SK-N-MC (cell line): ENCODE results near the gene ABT1.

Source experiments
- DNase-seq: peaks from one replicate; pipeline ENCODE4 v3.0.0-alpha.2; 2011; ENCODE audit warnings: low read depth, low spot score
- H3K27ac ChIP-seq: fragments of 200-600 bp; sonication (generic); 2 replicates; pipeline ENCODE4 v1.5.1; 2016; ENCODE audit warnings: mixed run types
- H3K36me3 ChIP-seq: fragments of 200-600 bp; sonication (generic); 2 replicates; pipeline ENCODE4 v1.6.1; 2017; ENCODE audit warnings: antibody characterized with exemption, low read length, mixed read lengths; ENCODE audit not compliant: insufficient read depth
- H3K4me3 ChIP-seq: fragments of 200-600 bp; sonication (generic); 2 replicates; pipeline ENCODE4 v1.5.1; 2016
- H3K9ac ChIP-seq: fragments of 200-600 bp; sonication (generic); 2 replicates; pipeline ENCODE4 v1.8.0; 2017; ENCODE audit warnings: mixed run types, mixed read lengths; ENCODE audit not compliant: insufficient read length
- H3K9me3 ChIP-seq: fragments of 200-600 bp; sonication (generic); 2 replicates; pipeline ENCODE4 v1.6.1; 2017; ENCODE audit warnings: low read depth, mild to moderate bottlenecking, antibody characterized with exemption, low read length, moderate library complexity, mixed read lengths
- EZH2 ChIP-seq: fragments of 200-600 bp; sonication (generic); IDR thresholded peaks from one replicate; pipeline ENCODE4 v1.6.1; 2017; ENCODE audit warnings: antibody characterized with exemption
- FOXP2 ChIP-seq: optimal IDR thresholded peaks from 2 replicates; pipeline ENCODE3; 2011; ENCODE audit warnings: mild to moderate bottlenecking, moderate library complexity; ENCODE audit not compliant: insufficient read depth; ENCODE audit errors: extremely low read length, control extremely low read depth
- POLR2AphosphoS5 ChIP-seq: IDR thresholded peaks from 2 replicates; pipeline ENCODE4 v1.6.1; 2012; ENCODE audit warnings: mild to moderate bottlenecking, low read depth, low read length, borderline replicate concordance

The ABT1 gene

DNA sequence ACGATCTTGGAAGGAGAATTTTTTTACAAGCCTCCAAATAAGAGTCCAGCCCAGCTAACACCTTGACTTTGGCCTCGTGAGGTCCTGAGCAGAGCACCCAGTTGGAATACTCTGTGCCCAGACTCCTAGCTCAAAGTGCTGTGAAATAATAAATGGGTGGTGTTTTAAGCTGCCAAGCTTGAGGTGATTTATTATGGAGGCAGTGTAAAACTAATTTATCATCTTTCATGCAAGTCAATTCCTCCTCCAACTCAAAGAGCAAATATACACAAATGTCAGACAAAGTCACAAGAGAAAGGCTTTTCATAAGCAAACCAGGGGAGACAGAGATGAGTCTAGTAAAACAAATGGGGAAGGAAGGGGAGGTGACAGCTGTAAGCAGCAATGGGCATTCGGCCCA lies 12.7 kb downstream of the ABT1 start:
- H3K36me3 ChIP-seq = no peaks in the 10 kb centered on the region

DNA sequence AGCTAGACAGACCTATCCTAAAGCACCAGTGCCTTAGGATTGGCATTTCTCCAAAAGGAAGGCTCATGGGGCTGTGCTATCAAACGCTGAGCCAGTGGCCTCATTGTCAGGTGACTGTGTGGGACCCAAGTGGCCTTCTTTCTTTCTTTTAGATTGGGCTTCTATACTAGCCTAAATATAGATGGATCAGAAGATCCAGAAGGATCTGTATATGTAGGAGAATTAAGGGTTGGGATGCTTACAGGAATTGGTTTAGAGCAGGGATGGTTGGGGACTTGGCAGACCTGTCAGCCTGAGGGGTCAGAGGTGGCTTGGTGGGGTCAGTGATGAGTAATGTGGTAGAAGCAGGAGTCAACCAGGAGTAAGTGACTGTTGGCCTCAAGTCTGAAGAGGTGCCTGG lies 14.8 kb downstream of the ABT1 start:
- DNase-seq = no peak
- no peak overlapping the region for H3K9ac ChIP-seq
- H3K9me3 ChIP-seq = peaks cover 6% of the 10 kb centered on the region; the same call in 1 of the 2 replicates
- H3K4me3 ChIP-seq = no peak overlapping the region
- H3K27ac ChIP-seq = no peak overlapping the region
- TF ChIP-seq FOXP2 (no peak), EZH2 (no peak), POLR2AphosphoS5 (no peak)
- H3K36me3 ChIP-seq = no peaks in the 10 kb centered on the region

More for the DNA sequence above, 12.7 kb downstream of the ABT1 start:
- H3K27ac ChIP-seq = no peak overlapping the region
- no peak overlapping the region for H3K9ac ChIP-seq
- TF ChIP-seq FOXP2 (no peak), POLR2AphosphoS5 (no peak), EZH2 (no peak)
- H3K9me3 ChIP-seq = no peaks in the 10 kb centered on the region
- no peak for DNase-seq
- H3K4me3 ChIP-seq = no peak overlapping the region

DNA sequence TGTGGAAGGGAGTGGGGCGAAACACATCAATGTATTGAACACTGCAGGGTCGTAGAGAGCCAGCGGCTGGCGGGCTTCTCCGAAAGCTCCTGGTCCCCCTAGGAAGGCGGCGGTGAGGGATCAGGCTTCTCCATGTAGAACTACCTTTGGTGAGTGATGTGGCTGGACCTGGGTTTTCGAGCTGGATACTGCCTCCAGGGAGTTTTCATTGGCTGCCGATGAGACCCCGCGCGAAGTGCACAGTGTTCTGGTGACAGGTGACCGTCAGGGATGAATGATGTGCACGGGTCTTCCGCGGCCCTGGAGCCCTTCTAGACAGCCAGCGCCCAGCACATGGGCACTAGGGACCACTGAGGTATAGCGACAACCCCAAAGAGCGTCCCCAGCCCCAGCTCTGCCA lies 16.4 kb downstream of the ABT1 start:
- TF ChIP-seq EZH2 (no peak), FOXP2 (no peak), POLR2AphosphoS5 (no peak)
- DNase-seq = no peak
- Histone ChIP-seq H3K9ac (no peak overlapping the region), H3K9me3 (peaks cover 7% of the 10 kb centered on the region; the same call in 1 of the 2 replicates), H3K4me3 (no peak overlapping the region), H3K27ac (no peak overlapping the region), H3K36me3 (no peaks in the 10 kb centered on the region)

DNA sequence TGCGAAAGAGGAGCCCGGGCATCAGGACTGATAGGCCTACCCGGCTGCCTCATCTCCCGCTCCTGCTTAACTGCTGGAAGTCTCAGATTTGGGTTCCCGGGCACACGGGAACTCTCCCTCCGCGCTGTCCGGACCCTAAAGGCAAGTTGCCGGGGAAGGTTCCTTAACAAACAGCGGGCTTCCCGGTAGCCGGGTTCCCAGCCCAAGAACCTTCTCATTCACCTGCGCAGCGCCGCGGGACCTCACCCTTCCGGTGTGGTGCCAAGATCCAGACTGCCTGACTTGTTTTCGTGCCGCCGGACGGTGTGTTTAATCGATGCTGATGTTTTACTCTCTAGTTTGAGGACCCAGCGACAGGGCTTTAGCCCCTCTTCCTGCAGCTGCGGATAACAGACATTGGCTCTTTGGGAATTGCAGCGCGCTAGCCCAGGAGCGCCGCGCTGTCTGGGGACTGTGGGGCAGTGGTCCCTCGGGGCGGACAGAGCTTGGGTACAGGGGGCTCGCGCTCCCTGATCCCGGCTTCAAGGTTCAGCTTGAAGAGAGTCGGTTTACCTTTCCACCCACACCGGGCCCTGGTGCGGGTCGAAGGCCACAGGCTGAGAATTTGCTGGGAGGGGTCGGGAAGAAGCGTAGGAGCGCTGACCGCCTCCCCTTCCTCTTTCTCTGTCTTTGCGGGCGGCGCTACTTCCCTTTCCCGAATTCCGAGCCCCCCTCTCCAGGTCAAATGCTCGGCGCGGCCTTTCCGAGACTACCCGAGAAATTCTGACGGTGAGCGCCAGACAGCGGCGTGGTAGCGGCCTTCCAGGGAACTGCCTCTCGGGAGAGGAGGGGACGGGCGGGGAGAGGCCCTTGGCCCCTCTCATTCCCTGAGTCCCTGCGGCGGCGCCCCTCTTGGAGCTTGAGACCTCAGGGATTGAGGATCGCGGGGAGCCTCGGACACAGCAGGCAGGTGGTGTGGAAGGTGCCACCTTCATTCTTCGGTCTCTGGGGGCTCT lies 17.2 kb downstream of the ABT1 start:
- Histone ChIP-seq H3K9ac (no peak overlapping the region), H3K36me3 (no peaks in the 10 kb centered on the region), H3K4me3 (no peak overlapping the region), H3K9me3 (peaks cover 7% of the 10 kb centered on the region; the same call in 1 of the 2 replicates), H3K27ac (no peak overlapping the region)
- no peak for DNase-seq
- TF ChIP-seq FOXP2 (no peak), EZH2 (no peak), POLR2AphosphoS5 (no peak)

DNA sequence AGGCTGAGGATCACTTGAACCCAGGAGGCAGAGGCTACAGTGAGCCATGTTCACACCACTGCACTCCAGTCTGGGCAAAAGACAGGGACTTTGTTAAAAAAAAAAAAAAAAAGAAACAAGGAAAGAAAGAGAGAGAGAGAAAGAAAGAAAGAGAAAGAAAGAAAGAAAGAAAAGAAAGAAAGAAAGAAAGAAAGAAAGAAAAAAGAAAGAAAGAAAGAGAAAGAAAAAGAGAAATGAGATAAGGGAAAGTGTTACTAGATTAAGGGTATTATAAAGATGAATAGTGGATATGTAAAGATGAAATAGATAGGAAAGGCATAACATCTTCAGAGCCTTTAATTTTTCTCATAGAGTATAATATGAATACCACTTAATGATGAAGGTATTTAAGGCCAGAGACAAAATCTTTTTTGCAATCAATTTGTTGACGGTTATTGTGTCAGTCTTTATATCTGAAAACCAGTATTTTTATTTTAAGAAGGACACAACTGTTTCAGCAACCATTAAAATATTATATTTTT lies 26.6 kb downstream of the ABT1 start:
- Histone ChIP-seq H3K4me3 (no peak overlapping the region), H3K9ac (no peak overlapping the region), H3K27ac (no peak overlapping the region), H3K9me3 (peaks cover 6% of the 10 kb centered on the region; the same call in 1 of the 2 replicates), H3K36me3 (no peaks in the 10 kb centered on the region)
- TF ChIP-seq FOXP2 = no peak
- no peak for TF ChIP-seq POLR2AphosphoS5
- no peak for TF ChIP-seq EZH2
- DNase-seq = no peak

DNA sequence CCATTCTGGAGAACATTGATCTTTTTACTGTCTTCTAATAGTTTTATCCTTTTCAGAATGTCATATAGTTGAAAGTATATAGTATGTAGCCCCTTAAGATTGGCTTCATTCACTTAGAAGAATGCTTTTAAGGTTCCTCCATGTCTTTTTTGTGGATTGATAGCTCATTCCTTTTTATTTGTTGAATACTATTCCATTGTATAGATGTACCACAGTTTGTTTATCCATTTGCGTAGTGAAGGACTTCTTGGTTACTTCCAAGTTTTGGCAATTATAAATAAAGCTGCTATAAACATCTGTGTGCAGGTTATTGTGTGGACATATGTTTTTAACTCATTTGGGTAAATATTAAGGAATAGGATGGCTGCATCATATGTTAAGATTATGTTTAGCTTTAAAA lies 27.8 kb downstream of the ABT1 start:
- Histone ChIP-seq H3K4me3 (no peak overlapping the region), H3K9me3 (peaks cover 6% of the 10 kb centered on the region; the same call in 1 of the 2 replicates), H3K9ac (no peak overlapping the region), H3K27ac (no peak overlapping the region), H3K36me3 (no peaks in the 10 kb centered on the region)
- TF ChIP-seq POLR2AphosphoS5 (no peak), EZH2 (no peak), FOXP2 (no peak)
- no peak for DNase-seq

DNA sequence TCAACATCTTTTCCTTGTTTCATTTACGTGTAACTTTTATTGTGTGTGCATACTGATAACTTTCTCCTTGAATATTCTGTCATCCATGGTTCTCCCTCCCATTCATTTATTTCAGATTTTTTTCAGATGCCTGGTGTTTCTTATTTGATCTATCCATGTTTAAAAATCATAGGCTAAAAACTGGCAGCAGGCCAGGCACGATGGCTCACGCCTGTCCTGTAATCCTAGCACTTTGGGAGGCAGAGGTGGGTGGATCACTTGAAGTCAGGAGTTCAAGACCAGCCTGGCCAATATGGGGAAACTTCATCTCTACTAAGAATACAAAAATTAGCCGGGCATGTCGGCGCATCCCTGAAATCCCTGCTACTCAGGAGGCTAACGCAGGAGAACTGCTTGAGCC lies 31.1 kb downstream of the ABT1 start:
- H3K9me3 ChIP-seq = peaks cover 6% of the 10 kb centered on the region; the same call in 1 of the 2 replicates
- no peak overlapping the region for H3K27ac ChIP-seq
- no peak overlapping the region for H3K9ac ChIP-seq
- H3K36me3 ChIP-seq = no peaks in the 10 kb centered on the region
- no peak overlapping the region for H3K4me3 ChIP-seq
- no peak for TF ChIP-seq EZH2
- TF ChIP-seq FOXP2 = no peak
- TF ChIP-seq POLR2AphosphoS5 = no peak
- DNase-seq = no peak

DNA sequence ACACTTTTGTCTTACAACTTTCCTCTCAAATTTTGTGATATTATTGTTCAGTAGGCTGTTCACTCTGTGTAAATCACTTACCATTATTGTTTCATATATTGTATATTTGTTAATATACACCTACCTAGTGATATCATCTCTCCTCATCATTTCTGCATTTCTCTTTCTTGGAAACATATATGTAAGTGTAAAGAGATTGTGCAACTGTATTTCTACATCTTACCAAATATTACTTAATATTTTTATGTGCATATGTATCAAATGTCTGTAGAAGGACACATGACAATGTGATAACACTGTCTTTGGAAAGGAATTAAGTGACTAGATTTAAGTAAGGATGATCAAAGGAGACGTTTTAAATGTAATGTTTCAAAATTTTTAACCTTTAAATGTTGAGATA lies 32.6 kb downstream of the ABT1 start:
- H3K9ac ChIP-seq = no peak overlapping the region
- TF ChIP-seq POLR2AphosphoS5 (no peak), FOXP2 (no peak), EZH2 (no peak)
- H3K9me3 ChIP-seq = 0 out of 2 replicates have a peak, but pooled peaks cover 3% of the 10 kb centered on the region
- no peaks in the 10 kb centered on the region; the same call in 1 of the 2 replicates for H3K36me3 ChIP-seq
- no peak overlapping the region for H3K27ac ChIP-seq
- no peak for DNase-seq
- no peak overlapping the region for H3K4me3 ChIP-seq
